GM19468 (cell line): Measurements from ENCODE around the gene ADAM12.
"Not testable (repeated sequence)": the region's sequence is repeated elsewhere in the genome, so short reads cannot be mapped to it uniquely, and the experiment has no call there.

Experiments
- ATAC-seq: cut with Tn5 transposase; IDR thresholded peaks from one replicate; pipeline ENCODE4 v1.9.1; 2021; ENCODE audit warnings: mild to moderate bottlenecking, moderate library complexity, moderate number of reproducible peaks; ENCODE audit not compliant: unreplicated experiment; ENCODE audit errors: extremely low read depth

Gene ADAM12

DNA sequence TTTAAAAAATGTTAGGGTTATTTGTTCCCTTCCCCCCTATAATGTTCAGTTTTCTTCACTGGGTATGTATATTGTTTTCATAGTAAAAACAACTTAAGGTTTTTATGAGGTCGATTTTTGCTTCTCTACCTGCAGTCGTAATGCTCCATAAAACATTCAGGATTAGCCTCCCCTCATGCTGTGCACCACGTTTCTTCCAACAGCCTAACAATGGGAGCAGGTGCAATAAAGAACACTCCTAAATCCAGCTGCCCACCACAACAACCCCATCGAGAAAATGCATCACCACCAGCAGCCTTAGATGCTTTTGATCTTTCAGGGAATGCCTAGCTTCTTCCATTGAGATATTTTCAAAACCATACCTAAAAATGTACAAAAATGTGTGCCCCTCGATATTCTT, 111.1 kb downstream of the ADAM12 start:
- no peak for ATAC-seq

DNA sequence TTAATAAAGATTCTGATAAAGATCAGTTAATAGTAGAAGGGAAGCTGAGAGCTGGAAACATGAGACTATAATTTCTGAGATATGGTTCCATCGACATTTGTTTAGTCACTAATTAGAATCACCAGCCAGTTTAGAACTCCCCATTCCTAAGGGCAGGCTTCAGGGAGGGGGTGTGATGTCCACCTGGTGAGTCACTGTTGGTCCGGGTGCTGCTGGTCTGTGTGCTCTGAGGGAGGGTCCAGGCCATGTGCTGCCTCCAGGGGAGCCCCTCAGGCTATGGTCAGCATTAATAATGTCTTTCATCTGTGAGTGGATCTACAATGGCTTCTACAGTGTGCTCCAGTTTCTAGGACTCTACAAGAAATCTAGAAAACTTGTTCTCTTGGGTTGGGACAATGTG, 115.8 kb downstream of the ADAM12 start:
- no peak for ATAC-seq

DNA sequence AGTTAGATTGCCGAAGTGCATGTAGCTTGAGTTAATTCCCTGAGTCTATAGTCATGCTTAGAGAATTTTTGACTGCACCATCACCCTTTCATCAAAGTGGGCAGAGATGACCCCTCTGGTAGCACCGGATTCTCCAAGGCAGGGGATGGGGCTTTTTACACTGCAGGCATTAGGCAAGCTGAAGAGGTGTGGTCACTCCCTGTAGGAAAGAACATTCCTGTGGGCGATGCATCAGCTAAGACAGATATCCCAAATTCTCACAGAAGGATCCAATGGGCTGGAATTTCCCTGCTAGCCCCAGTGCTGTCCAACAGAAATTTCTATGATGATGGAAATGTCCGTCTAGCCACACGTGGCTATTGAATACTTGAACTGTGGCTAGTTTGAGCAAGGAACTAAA, 118.2 kb downstream of the ADAM12 start:
- no peak for ATAC-seq

DNA sequence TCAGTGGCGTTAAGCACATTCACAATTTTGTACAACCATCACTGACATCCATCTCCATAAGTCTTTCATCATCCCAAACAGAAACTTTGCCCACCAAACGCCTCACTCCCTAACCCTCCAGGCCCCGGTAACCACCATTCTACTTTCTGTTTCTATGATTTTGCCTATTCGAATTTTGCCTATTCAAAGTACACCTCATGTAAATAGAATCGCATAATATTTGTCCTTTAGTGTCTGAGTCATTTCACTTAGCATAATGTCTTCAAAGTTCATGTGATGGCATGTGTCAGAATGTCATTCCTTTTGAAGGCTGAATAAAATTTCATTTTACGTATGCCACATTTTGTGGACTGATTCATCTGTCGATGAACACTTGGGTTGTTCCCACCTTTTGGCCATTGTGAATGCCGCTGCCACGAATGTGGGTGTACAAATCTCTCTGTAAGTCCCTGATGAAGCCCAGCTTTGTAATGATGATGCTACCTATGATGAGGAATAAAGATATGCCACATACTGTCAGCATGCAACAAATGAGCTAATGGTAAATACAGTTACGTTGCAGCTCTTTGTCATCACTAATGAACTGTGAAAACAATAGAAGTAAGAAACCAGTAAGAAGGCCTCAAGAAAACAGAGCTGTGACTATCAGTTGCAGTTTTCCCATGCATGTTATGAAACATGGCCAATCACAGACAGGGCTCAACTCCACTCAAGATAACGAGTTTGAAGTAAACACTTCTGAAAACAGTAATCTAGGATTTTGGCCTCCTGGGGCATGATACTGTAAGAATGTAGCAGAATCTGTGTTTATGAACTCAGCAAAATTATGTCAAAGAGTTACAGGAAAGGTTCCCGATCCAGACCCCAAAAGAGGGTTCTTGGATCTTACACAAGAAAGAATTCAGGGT, 120.0 kb downstream of the ADAM12 start:
- no peak for ATAC-seq

DNA sequence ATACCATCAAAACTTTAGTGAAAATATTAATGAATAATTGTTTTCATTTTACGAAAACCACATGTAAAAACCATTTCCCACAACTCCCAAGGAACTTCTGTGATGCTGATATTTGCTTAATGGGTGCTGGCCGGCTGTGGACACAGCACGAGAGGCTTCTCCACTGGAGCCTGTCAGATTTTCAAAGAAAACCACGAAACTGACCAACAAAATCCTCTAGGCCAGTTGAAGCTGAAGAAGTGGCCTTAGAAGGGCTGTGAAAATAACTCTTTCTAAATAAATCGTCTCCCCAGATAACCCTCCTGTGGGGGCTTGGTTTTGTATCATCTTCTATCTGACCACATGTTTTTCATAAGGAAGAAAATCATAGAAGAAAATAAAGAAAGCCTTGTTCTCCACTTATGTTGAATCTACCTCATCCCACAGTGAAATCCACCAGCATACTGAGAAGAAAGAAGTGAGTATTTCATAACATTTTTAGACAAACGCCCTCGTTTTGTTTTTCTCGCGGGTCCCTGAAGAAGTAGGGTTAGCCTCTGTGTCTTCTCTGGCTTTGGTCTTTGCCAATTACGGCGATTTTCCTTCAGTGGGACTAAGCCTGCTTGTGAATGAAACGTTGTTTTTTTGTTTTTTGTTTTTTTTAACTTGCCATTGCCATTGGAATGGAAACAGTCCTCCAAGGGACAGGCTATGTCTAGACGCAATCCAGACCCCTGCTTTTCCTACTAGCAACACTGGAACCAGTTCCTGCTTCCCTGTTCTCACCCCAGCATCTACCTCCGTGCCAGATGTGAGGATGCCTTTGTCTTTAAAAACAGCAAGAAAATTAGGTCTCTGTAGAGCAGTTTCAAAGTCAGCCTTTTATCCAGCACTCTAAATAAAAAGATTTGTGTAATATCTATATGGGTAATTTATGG, 123.9 kb downstream of the ADAM12 start:
- ATAC-seq = no peak

DNA sequence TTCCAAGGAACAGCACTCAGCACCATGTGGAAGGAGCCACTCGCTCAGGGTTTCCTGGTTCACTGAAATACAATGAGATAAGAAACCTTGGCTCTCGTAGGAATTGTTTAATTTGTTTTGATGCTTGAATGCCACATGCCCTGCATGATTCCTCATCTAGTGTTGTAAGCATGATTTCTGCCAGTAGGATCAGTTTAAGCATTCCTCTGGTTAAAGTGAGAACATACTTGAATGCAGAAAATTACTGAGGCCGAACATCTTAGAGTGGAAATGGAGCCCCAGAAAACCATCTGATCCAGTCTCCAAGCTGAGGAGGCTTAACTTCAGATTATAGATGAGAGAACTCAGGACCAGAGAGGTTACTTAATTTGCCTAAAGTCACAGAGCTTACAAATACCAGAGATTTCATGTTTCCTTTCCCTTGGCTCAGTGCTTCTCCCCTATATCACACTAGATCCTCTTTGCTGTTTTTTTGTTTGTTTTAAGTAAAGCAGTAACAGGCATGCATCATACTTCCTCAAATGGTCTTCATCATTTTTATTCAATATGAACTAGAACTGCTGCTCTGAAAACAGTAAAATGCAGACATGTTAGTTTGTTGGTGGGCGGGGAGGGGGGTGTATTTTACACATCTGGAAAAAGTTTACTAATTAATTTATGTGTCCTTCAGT, 125.1 kb downstream of the ADAM12 start:
- ATAC-seq = no peak

DNA sequence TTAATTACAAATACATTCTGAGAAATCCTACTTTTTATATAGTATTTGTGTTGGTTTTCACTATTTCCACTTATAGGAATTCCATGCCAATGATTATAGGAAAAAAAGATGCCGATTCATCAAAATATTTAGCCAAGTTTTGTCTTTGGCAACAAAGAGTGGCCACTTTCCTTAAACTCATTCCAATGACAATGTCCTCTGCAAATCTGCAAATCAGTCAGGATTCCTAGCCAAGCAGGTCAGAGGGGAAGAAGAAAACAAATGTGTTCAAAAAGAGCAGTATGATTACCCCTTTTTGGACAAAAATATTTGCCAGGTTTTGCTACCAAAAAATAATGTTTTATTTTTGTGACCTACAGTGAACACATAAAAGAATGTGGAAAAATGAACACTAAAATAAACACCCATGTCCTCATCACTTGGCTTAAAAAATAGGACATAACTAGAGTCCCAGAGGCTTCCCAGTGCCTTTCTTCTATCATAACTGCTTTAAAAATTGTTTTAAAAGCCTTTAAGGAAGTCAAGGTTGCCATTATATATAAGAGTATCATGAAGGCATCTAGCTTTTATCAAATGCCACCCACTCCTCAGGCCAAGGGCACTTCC, 125.9 kb downstream of the ADAM12 start:
- ATAC-seq = no peak

DNA sequence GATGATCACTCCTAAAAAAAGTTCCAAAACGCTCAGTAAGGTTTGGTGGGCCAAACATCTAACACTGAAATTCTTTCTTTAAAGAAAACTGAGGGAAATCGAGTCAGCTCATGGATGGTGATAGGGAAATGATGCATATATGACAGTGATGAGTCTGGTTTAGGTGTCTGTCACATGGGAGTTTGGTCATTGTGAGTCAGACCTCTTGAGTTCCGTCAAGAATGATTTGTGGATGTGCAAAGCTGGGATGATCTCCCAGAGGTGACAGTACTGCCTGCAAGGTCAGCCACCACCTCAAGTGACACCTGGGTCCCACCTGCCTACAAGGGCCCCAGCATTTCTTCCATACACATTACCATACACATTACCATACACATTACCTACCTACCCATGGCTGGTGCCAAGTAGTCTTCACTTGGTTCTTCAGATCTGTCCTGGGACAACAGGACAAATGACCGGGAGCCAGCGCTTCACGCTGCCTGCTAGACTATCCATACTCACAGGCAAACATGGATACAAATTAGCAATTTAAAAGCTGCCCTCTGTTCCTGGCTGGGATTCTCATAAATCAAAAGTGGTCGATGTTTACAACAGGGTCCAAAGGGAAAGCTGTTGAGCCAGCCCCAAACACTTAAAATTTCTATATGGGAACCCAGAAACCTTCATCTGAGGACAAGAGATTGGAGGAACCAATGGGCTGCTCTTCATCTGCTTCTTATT, 128.4 kb downstream of the ADAM12 start:
- ATAC-seq = no peak

DNA sequence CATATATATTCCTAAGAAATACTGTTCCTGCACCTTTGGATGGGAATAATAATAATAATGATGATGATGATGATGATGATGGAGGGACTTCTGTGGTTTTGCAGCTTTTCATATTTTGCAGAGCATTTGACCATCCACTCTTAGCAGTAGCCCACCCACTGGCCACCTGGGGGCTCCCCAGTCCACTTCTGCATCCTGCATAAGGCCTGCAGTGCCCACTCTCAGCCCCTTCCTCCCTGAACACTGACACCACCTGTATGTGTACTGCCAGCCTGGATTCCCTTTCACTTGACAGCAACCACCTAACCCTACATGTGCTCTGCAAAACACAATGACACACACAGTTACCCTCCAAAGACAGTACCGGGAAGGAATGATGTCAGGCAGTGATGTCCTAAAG, 131.4 kb downstream of the ADAM12 start:
- ATAC-seq = no peak

DNA sequence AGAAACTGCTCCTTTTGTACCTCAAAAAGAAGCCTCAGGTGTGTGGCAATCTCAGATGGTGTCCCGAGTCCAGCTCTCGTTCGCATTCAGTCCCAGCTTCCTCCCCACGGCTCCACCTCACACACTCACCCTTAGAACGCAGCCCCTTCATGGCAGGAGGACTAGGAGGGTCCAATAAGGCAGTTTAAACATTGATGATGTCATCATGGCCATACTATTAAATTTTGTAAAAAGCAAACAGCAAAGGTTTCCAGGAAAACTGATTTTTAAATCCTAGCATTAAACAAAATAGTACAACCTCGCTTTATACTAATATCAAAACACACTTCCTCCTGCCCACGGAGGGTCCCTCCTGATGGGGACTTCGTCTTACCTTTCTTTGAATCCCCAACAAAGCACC, 133.0 kb downstream of the ADAM12 start:
- no peak for ATAC-seq

DNA sequence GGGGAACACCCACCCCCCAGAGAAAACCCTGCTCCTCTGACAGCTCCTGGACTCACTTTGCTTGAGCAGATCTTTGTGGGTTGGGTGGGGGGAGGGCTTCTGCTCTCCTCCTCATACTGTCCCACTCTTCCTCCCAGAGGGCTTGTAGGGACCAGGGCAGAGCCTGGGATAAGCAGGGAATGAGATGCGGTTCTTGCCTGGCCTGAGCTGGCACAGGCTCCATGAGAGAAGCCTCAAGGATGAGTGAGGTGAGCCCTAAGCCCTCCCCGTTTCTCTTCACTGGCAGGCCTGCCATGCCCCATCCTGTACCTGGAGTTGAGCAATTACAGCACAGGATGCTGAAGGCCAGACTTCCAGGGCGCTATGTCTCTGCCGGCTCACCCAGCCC, 134.7 kb downstream of the ADAM12 start:
- no peak for ATAC-seq

DNA sequence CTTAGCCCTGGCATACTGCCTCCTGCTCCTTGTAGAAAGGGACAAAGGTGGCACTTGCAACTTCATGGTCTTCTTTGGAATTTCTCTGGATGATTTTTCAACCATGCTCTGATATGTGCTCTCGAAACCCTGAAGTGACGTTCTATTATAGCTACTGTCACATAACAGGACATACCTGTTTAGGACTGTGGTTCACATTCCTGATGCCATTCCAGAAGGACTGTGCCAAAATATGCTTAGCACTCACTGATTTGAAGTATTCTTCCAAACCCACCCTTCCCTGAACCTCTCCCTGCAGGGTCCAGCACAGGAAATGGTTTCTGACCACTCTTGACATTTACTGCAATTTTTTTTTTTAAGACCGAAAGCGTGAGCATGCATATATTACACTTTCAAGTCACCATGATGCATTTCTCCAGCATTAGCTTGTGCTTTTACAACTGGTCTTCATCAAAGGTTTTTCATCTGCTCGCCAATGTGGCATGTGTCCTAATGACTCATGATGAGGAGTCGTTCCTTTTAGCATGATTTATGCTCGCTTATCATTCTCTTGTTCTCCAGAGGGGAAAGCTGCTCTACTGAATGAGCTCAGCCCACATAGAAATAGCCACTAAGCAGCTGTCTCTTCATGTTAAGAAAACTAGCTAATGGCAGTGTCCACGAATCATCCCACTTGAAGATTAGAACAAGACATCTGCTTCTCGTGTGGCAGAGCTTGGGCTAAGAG, 135.2 kb downstream of the ADAM12 start:
- no peak for ATAC-seq

DNA sequence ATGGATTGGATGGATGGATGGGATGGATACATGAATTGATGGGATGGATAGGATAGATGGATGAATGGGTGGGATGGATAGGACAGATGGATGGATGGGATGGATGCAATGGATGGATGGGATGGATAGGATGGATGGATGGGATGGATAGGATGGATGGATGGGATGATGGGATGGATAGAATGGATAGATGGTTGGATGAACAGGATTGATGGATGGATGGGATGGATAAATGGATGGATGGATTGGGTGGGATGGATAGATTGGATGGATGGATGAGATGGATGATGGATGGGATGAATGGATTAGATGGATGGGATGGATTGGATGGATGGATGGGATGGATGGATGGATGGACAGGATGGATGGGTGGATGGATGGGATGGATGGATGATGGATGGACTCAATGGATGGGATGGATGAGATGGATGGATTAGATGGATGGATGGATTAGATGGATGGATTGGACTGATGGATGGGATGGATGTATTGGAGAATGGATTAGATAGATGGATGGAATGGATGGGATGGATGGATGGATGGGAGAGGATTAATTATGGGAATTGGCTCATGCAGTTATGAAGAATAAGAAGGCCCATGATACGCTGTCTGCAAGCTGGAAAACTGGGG, 136.4 kb downstream of the ADAM12 start:
- ATAC-seq = no peak

DNA sequence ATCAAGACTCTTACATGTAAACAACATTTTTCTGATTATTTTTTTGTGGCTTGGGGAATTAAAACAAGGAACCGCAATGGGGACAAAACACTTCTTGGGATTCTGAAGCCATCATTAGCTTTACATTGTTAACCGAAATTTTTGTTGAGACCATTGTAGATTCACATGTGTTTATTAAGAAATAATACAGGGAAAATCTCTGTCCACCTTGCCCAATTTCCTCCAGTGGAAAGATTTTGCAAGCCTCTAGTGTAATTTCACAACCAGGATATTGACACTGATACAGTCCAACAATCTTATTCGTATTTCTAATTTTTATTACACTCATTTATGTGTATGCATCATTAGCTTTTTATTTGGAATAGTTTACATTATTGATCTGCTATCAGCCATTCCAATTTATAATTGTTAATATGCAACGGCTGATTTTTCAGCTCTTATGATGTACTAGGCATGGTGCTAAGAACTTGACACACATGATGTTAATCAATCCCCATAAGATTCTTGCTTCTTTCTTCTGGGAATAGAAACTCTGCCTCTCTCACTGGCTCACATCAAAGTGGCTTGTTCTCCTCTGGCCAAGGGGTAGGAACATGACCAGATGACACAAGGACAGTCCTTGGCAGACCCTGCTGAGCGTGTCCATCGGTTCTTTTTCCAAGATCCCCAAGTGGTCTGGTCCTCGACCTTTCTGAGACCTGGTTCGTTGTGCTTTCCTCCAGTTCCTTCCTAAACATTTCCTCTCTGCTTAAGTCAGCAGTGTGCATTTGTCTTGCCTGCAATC, 137.6 kb downstream of the ADAM12 start:
- ATAC-seq = no peak

DNA sequence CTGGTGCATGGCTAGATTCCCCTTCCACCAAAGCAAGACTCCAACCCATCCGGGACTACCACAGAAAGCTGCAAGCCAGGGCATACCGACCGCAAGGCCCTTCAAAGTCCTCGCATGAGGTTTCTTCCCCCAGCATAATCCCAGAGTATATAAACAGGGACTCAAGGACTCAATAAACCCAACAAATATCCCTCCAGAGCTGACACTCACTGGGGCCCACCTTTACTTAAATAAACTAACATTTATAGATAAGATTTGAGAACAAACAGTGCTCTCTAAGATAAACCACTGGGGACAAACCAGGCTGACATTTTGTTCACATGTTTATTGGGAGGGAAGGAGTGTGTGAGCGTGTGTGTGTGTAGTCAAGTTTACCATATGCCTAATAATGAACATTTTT, 138.2 kb downstream of the ADAM12 start:
- ATAC-seq = no peak

DNA sequence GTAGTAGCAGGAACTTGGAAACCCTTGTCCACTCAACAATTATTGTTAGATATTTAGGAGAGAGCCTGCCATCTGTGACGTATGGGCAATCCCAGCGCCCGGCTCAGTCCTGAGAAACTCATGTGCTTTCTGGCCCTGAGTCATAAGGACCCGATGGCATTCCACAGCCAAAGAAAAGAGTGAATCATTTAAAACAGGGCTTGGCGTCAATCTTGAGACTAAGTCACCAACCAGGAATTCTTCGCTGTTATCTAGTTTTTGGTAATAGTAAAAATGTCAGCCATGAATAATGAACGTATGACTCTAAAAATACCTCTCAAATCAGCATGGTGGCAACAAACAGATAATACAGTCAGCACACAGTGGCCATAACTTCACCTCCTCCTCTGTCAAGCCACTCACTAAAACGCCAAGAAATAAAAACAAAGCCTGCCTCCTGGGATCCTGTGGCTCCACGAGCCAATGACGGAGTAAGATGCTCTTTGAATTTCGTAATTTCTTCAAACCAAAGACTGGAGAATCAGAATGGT, 140.8 kb downstream of the ADAM12 start:
- ATAC-seq = no peak

DNA sequence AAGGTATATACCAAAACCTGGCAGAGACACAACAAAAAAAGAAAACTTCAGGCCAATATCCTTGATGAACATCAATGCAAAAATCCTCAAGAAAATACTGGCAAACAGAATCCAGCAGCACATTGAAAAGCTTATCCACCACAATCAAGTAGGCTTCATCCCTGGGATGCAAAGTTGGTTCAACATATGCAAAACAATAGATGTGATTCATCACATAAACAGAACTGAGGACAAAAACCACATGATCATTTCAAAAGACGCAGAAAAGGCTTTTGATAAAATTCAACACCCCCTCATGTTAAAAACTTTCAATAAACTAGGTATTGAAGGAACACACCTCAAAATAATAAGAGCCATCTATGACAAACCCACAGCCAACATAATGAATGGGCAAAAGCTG, 141.9 kb downstream of the ADAM12 start:
- not testable (repeated sequence) for ATAC-seq

DNA sequence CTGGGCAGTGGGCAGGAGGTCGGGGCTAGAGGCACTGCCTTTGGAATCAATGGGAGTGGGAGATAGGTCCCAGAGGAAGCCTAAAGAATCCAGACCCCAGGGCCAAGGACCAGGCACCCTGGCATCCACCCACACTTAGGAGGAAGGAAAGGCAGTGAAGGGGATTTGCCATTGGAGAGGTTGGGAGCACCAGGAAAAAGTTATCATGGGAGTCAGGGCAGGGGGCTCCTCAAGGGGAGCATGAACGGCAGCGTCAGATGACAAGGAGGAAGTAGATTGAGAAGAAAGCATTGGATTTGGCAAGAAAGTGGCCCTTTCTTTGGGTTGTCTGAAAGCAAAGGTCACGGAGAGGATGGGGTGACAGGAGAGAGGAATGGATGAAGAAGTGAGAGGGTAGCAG, 142.8 kb downstream of the ADAM12 start:
- no peak for ATAC-seq
